Rectal smooth muscle tissue (tissue), 1 donor: ENCODE measurements around the gene TIMM44.

Experiments used
- H3K27ac ChIP-seq: one replicate; pipeline ENCODE4 v1.7.0; 2013; ENCODE audit warnings: low read depth, low read length, inconsistent platforms
- H3K27me3 ChIP-seq: one replicate; pipeline ENCODE4 v1.7.0; 2013; ENCODE audit warnings: low read length; ENCODE audit not compliant: control insufficient read depth, insufficient read depth
- H3K36me3 ChIP-seq: one replicate; pipeline ENCODE4 v1.7.0; 2013; ENCODE audit warnings: low read length; ENCODE audit not compliant: control insufficient read depth, insufficient read depth
- H3K4me1 ChIP-seq: one replicate; pipeline ENCODE4 v1.7.0; 2013; ENCODE audit warnings: low read length; ENCODE audit not compliant: control insufficient read depth, insufficient read depth
- H3K4me3 ChIP-seq: one replicate; pipeline ENCODE4 v1.7.0; 2013; ENCODE audit warnings: low read length
- H3K9ac ChIP-seq: one replicate; pipeline ENCODE4 v1.7.0; 2013; ENCODE audit warnings: low read length

Gene TIMM44

DNA sequence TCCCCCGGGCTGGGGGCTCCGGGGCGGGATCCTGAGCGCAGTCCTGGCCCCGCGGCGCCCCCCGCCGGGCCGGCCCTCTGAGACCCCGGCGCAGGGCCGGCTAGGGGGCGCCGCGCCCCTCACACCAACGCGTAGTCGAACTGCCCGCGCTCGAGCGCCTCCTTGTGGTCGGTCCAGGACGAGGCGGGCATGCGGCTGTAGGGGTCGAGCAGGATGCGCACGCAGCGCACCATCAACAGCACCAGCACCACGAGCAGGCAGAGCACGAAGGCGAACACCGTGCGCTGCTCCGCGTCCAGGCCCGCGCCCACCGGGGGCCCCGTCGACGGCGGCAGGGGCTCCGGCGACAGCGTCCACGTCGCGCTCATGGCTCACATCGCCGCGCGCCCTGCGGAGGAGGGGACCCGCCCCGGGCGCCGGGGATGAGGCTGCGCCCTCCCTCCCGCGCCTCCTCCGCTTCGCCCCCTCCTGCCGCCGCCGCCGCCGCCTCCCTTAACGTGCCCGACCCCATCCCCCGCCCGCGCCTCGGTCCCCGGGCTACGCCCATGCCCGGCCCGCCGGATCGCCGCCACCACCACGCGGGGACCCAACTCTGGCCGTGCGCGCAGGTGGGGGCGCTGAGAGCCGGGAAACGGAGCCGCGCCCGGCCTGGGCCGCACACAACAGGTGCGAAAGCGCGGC, 18.2 kb downstream of the TIMM44 start:
- Histone ChIP-seq H3K27ac (peak overlapping the region; percentile 78), H3K4me1 (peaks cover 67% of the 10 kb centered on the region), H3K27me3 (no peaks in the 10 kb centered on the region), H3K36me3 (peaks cover 10% of the 10 kb centered on the region), H3K9ac (no peak overlapping the region), H3K4me3 (peak overlapping the region; percentile 49)

DNA sequence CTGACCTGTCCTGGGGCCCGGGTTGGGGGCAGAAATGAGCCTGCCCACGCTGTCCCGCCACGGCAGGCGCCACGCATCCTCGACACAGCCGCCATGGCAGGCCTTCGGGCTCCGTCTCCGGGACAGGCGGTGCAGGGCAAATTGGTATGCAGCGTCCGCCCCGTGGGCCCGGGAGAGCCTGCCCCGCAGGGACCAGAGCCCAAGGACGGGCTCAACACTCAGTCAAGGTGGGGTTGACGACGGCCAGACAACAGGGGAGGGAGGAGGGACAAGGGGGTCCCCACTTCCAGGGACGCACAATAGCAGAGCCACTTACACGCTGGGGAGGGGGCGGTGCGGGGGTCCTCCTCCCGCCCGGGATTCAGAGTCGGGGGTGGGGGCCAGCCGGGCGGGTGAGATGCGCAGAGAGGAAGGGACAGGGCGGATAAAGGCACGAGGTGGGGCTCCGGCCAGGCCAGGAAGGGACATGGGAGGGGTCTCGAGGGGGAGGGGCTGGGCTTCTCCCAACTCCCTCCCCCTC, 18.8 kb downstream of the TIMM44 start:
- H3K4me3 ChIP-seq: peak overlapping the region; percentile 41
- peak overlapping the region; percentile 78 for H3K27ac ChIP-seq
- H3K9ac ChIP-seq: no peak overlapping the region
- no peaks in the 10 kb centered on the region for H3K27me3 ChIP-seq
- peaks cover 10% of the 10 kb centered on the region for H3K36me3 ChIP-seq
- peaks cover 64% of the 10 kb centered on the region for H3K4me1 ChIP-seq

DNA sequence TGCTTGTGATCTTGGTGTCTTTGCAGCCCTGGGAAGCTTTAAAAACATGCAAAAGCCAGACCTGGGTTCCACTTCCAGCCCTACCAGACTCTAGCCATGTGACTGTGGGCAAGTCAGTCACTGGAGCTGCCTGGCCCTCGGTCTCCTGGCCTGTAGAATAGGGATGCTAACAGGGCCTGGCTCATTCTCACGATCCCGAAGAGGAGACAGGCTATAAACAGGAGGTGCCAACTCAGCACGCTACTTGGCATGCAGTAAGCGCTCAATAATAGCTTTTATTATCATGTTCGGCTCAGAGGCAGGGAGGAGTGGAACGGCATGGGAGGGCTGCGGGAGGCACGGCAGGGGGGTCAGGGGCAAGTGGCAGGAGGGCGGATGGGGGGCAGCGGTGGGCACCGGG, 19.2 kb downstream of the TIMM44 start:
- H3K4me3 ChIP-seq: peak overlapping the region; percentile 51
- no peaks in the 10 kb centered on the region for H3K27me3 ChIP-seq
- peak overlapping the region; percentile 78 for H3K27ac ChIP-seq
- H3K36me3 ChIP-seq: peaks cover 10% of the 10 kb centered on the region
- H3K4me1 ChIP-seq: peaks cover 59% of the 10 kb centered on the region
- no peak overlapping the region for H3K9ac ChIP-seq

DNA sequence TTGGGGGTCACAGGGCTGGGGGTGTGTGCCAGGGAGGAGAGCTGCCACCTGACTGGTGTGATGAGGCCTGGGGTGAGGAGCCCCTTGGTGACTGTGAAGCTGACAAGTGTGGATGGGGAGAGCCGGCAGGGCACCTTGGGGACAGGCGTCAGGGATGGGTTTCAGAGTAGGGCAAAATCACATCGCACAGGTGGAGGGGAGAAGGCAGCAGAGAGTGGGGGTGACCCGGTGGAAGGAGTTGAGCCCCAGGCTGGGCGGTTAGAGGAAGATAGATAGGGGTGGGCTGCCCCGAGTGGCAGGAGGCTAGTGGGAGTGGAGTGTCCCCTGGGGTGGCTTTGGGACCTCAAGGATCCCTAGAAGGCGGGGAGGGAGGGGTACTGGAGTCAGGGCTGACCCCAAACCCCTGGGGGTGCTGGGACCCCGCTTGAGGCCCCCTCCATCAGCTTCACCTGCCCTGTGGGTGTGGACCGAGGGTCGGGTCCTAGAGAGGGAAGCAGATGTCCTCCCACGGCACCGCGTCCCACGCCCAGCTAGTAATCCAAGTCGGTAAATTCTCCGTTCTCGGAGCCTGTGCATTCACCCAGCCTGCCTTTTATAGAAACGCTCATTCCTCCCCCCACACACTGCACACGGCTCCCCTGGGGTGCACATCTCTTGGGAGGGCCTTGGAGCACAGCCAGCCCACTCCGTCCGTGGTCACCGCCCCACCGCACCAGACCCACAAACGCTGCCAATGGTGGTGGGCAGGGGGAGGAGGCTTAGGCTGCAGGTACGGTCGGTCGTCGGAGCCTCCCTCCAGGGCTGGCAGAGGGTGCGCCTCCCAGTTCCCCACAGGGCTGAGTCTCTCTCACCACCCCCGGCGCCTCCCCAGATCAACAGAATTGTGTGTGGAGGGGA, 19.9 kb downstream of the TIMM44 start:
- peaks cover 8% of the 10 kb centered on the region for H3K36me3 ChIP-seq
- peak overlapping the region; percentile 78 for H3K27ac ChIP-seq
- H3K27me3 ChIP-seq: peaks cover 6% of the 10 kb centered on the region
- H3K4me3 ChIP-seq: peak overlapping the region; percentile 51
- peaks cover 54% of the 10 kb centered on the region for H3K4me1 ChIP-seq
- H3K9ac ChIP-seq: no peak overlapping the region

DNA sequence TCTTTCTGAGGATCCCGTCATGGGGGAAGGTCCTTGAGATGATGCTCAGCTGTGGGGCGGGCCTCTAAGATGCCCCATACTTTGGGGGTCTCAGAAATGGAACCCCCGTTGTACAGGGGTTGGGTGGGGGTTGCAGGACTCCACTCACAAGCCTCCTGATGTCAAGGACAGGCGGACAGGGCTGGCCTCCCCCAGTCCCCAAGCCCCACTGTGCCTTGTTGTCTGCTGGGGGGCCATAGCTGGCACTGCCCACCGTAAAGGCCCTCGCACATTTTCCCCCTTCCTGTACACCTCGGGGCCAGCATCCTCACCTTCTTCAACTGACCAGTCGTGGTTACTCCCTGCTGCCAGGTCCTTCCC, 20.6 kb downstream of the TIMM44 start:
- Histone ChIP-seq H3K36me3 (peaks cover 8% of the 10 kb centered on the region), H3K4me3 (peak overlapping the region; percentile 5), H3K9ac (no peak overlapping the region), H3K27me3 (peaks cover 8% of the 10 kb centered on the region), H3K27ac (peak overlapping the region; percentile 78), H3K4me1 (peaks cover 47% of the 10 kb centered on the region)

DNA sequence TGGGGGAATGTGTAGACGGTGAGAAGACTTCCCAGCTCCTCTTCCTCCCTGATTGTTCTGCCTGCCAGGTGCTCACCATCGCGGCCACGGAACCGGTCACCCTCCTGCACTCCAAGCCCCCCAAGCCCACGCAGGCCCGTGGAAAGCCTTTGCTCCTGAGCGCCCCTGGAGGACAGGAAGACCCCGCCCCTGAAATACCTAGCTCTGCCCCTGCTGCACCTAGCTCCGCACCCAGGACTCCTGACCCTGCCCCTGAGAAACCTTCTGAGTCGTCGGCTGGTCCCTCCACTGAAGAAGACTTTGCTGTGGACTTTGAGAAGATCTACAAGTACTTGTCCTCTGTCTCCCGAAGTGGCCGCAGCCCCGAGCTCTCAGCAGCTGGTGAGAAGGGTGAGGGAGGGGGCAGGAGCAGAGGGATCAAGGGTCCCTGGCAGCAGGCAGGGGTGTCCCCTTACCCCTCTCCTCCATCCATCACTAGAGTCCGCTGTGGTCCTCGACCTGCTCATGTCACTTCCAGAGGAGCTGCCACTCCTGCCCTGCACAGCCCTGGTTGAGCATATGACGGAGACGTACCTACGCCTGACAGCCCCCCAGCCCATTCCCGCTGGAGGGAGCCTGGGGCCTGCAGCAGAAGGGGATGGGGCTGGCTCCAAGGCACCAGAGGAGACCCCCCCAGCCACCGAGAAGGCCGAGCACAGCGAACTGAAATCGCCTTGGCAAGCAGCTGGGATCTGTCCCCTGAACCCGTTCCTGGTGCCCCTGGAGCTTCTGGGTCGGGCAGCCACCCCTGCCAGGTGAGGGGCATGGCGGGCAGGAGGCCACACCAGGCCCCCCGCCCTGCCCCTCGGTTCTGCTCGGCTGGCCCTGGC, 21.3 kb downstream of the TIMM44 start:
- Histone ChIP-seq H3K9ac (no peak overlapping the region), H3K4me3 (peak overlapping the region; percentile 78), H3K27ac (peak overlapping the region; percentile 78), H3K36me3 (peaks cover 8% of the 10 kb centered on the region), H3K27me3 (peaks cover 15% of the 10 kb centered on the region), H3K4me1 (peaks cover 41% of the 10 kb centered on the region)

DNA sequence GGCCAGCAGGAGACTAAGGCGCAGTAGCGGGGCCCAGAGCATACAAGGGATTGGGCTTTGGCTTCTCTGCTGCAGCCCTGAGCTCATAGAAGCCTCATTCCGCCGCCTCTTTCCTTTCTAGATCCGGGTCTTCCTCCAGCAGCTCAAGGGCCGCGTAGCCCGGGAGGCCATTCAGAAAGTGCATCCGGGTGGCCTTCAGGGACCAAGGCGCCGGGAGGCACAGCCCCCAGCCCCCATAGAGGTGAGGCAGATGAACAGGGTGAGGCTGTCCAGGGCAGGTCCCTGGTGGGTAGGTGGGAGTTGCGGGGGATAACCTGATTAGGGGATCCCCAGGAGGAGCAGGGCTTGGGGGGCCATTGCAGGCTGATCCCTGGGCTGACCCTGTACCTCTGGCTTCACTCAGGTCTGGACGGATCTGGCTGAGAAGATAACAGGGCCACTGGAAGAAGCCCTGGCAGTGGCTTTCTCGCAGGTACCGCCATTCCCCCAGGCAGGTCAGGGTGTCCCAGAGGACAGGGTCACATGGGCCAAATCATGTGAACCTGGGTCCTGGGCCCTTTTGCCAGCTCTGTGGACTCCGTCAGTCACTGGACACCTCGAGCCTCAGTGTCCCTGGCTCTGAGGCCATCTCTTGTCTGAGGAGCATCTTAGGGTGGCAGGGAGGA, 22.0 kb downstream of the TIMM44 start:
- H3K27ac ChIP-seq: peak overlapping the region; percentile 78
- no peak overlapping the region for H3K9ac ChIP-seq
- H3K4me3 ChIP-seq: peak overlapping the region; percentile 78
- H3K4me1 ChIP-seq: peaks cover 33% of the 10 kb centered on the region
- H3K27me3 ChIP-seq: peaks cover 19% of the 10 kb centered on the region
- peaks cover 8% of the 10 kb centered on the region for H3K36me3 ChIP-seq

DNA sequence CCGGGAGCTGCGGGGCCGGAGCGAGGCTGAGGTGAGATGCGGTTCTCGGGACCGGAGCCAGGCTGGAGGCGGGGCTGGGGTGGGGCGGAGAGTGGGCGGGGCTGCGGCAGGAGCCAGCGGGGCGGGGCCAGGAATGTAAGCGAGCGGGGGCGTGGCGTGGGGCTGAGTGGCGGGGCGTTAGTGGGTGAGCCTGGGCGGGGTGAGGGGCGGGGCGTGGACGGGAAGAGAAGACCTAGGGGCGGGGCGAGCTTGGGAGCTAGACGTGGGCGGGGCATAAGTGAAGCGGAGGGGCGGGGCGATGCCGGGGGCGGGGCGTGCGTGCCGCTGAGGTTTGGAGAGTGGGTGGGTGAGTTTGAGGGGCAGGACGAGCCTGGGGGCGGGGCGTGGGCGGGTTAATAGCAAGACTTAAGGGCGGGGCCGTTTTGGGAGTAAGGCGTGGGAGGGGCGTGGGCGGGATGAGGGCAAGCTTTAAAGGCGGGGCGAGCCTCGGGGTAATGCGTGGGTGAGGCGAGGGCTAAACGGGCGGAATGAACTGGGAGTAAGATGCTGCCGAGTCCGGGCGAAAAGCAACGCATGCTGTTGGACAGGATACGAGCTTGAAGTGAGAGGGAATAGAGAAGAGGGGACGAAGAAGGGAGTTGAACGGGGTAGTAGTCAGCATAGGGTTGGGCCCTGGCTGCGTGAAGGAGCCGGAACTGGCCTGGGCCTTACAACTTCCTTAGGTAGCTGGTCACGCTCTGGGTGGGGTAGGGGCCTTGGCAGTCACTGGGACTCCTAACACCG, 22.8 kb downstream of the TIMM44 start:
- peaks cover 23% of the 10 kb centered on the region for H3K27me3 ChIP-seq
- peak overlapping the region; percentile 78 for H3K4me3 ChIP-seq
- H3K27ac ChIP-seq: peak overlapping the region; percentile 88
- H3K4me1 ChIP-seq: peaks cover 30% of the 10 kb centered on the region
- no peak overlapping the region for H3K9ac ChIP-seq
- H3K36me3 ChIP-seq: peaks cover 8% of the 10 kb centered on the region

DNA sequence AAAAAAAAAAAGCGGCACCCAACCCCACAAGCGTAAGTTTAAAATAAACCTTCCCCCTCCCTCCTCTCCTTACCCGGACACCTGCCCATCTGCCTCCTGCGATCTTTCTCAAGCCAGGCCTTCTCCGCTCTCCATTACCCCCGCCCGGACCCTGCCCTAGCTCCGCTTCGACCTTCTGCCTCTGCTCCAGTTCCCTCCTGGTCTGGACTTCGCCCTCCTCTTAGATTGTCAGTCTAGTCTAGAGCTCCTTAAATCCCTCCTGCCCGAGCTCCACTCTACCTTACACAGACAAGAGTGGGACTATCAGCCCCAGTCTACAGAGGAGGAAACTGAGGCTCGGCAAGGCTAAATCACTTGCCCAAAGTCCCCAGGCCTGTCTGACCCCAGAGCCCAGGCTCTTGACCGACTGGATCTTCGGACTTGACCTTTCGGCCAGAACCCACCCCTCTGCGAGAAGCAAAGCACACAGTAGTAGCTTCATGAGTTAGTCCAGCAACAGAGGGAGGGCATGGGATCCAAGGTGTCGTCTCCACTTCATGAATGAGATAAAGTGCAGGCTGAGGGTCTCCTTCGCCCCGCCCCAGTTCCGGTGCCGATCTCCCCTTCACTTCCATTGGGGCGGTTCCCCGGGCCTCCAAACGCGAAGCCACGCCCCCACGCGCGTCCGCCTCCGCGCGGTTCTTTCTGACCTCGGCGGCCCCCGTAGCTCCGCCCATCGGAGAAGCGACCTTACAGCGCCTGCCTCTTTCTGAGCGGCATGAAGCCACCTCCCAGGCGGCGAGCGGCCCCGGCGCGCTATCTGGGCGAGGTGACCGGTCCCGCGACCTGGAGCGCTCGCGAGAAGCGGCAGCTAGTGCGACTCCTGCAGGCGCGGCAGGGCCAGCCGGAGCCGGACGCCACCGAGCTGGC, 23.6 kb downstream of the TIMM44 start, which contains the start of gene SNAPC2:
Gene SNAPC2, plus strand, starts transcription at position 729 of the 909 bp plus-strand sequence. Its CDS starts 29 bp downstream, at position 758.
- Histone ChIP-seq H3K9ac (no peak within 1 kb of the TSS), H3K36me3 (peaks cover 8% of the 10 kb centered on the region), H3K4me1 (peaks cover 30% of the 10 kb centered on the region), H3K4me3 (peak within 1 kb of the TSS; percentile 78), H3K27me3 (peaks cover 28% of the 10 kb centered on the region), H3K27ac (peak within 1 kb of the TSS; percentile 88)

DNA sequence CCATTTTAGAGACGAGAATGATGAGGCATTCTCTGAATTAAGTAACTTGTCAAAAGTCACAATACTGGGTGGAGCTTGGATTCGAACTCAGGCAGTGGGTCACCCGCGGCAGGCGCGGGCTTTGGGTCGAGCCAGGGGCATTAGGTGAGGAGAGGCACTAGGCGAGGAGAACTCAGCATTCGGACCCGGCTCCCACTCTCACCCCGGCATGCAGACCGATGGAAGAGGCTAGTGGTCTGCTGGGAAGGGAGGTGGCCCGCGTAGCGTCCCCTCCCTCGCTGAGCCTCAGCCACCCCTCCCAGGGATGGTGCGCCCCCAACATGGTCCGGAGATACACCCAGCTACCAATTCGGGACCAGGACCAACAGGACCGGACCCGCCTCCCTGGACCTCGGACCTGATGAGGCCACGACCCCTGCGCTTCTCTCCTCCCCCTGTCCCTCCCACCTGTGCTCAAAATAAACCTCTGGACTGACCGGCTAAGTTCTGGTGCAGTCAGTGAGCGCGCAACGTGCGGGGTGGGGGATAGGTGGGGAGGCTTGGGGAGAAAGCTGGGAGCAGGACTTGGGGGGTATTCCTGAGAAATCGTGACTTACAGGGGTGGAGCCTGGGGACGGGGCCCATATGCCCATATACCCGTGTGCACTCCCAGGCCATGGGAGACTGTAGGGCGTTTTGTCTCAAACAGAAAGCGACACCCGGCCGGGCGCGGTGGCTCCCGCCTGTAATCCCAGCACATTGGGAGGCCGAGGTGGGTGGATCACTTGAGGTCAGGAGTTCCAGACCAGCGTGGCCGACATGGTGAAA, 24.6 kb downstream of the TIMM44 start:
- Histone ChIP-seq H3K4me1 (peaks cover 25% of the 10 kb centered on the region), H3K27ac (no peak overlapping the region), H3K9ac (no peak overlapping the region), H3K27me3 (peaks cover 28% of the 10 kb centered on the region), H3K4me3 (no peak overlapping the region), H3K36me3 (peaks cover 8% of the 10 kb centered on the region)
